ENCODE measurements around the gene KRTAP3-3. TPM values are rescaled to one million over a fixed set of nuclear protein-coding genes. Genes with fewer than 3 reads are reported as not detected.
A peak's percentile ranks its signal among the peaks of the same experiment; 100 is the strongest.

The KRTAP3-3 gene
- total and polyA plus RNA-seq, 8 donors = 0.30 TPM; not detected in 7

- no peak for TF ChIP-seq CTCF (IDR thresholded peaks at IDR 0.05)
- ATAC-seq (no peak), FAIRE-seq (no peak), DNase-seq (no peak)
- 40 to 46% methylated on average over 8 of the region's 8 CpGs for WGBS, 2 donors
- intact Hi-C loops (cut with DNase I) = no loop called here
- Histone ChIP-seq H3K27me3 (no peaks in the 10 kb centered on the region), H3K4me3 (no peak overlapping the region), H3K9me3 (no peaks in the 10 kb centered on the region), H3K27ac (no peak overlapping the region), H3K36me3 (no peaks in the 10 kb centered on the region), H3K4me1 (no peaks in the 10 kb centered on the region)
These were observed 7.0 kb downstream of the KRTAP3-3 start for GRCh38 chr17:40986920-40987319.

DNA sequence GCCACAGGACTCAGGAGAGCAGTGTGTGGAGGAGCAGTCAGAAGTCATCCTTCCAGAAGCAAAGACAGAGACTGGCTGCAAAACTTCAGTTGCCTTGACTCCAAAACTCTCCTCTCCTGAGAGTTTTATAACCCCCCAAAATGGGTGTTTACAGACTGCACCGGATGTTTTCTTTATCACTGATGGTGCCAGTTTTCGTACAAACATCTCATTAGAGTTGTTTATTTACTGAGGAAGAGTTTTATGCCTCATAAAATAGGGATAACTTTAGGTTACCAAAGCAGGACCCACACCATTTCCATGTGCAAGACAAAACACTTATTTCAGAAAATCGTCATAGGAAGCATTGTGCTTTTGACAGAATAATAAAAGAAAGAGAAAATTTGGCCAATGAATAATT, 9.7 kb downstream of the KRTAP3-3 start, which contains the start of gene KRT40:
KRT40 (minus strand) TSS at position 101 of the 400 bp plus-strand sequence; CDS start at position 48, 53 bp downstream.
- Histone ChIP-seq H3K27me3 (no peaks in the 10 kb centered on the region), H3K4me3 (no peak within 1 kb of the TSS), H3K4me1 (no peaks in the 10 kb centered on the region), H3K36me3 (no peaks in the 10 kb centered on the region), H3K27ac (no peak within 1 kb of the TSS), H3K9me3 (no peaks in the 10 kb centered on the region)
- no peak for DNase-seq
- no peak for FAIRE-seq
- 39 to 48% methylated on average over 3 of the region's 3 CpGs for WGBS, 2 donors
- TF ChIP-seq CTCF (IDR thresholded peaks at IDR 0.05) = no peak
- intact Hi-C loops (cut with DNase I) = no loop called here
- no peak for ATAC-seq

GRCh38 chr17:40981115-40981514, 12.8 kb downstream of the KRTAP3-3 start:
- FAIRE-seq = no peak

GRCh38 chr17:40980596-40980995, 13.4 kb downstream of the KRTAP3-3 start:
- Histone ChIP-seq H3K4me1 (peaks cover 0 to 9% (median 0%) of the 10 kb centered on the region in 3 donors), H3K9me3 (no peaks in the 10 kb centered on the region), H3K27me3 (peaks cover 0 to 4% (median 0%) of the 10 kb centered on the region in 4 donors), H3K27ac (no peak overlapping the region), H3K36me3 (no peaks in the 10 kb centered on the region), H3K4me3 (no peak overlapping the region)
- ATAC-seq (peak in 2 of 4 donors; percentile 12 to 44), FAIRE-seq (no peak), DNase-seq (no peak)
- no peak for TF ChIP-seq CTCF (IDR thresholded peaks at IDR 0.05)
- intact Hi-C loops (cut with DNase I) = no loop called here
- WGBS, 2 donors = 32 to 42% methylated on average over 8 of the region's 8 CpGs

More at GRCh38 chr17:40981115-40981514, 12.8 kb downstream of the KRTAP3-3 start:
- H3K27me3 ChIP-seq = peaks cover 0 to 4% (median 0%) of the 10 kb centered on the region in 4 donors
- no peak for DNase-seq
- no peak overlapping the region for H3K27ac ChIP-seq
- H3K4me1 ChIP-seq = peaks cover 0 to 9% (median 0%) of the 10 kb centered on the region in 3 donors
- intact Hi-C loops (cut with DNase I) = no loop called here
- no peaks in the 10 kb centered on the region for H3K36me3 ChIP-seq
- 49 to 54% methylated on average over 5 of the region's 5 CpGs for WGBS, 2 donors
- no peak for ATAC-seq
- H3K4me3 ChIP-seq = no peak overlapping the region
- H3K9me3 ChIP-seq = no peaks in the 10 kb centered on the region
- no peak for TF ChIP-seq CTCF (IDR thresholded peaks at IDR 0.05)

DNA sequence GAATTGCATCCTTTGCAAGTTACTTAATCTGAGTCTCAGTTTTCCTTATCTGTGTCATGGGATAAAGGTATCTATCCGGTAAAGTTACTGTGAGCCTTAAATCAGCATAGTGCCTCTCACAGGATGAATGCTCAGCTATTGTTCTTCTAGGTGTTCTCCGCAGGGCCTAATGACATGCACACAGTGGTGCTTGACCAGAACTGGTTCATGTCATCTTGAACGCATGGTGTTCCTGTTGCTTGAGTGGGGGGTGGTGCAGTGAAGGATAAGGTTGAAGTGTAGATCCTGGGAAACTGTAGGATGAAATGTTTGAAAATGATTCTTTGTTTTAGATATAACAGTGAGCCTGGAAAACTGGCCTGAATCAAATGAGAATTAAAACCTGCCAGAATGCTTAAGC, 13.8 kb downstream of the KRTAP3-3 start:
- H3K27me3 ChIP-seq = peaks cover 0 to 4% (median 0%) of the 10 kb centered on the region in 4 donors
- ATAC-seq = no peak
- no peaks in the 10 kb centered on the region for H3K9me3 ChIP-seq
- DNase-seq = no peak
- intact Hi-C loops (cut with DNase I) = no loop called here
- 82 to 87% methylated on average over 3 of the region's 3 CpGs for WGBS, 2 donors
- H3K4me1 ChIP-seq = peaks cover 0 to 9% (median 0%) of the 10 kb centered on the region in 3 donors
- FAIRE-seq = no peak
- no peak overlapping the region for H3K27ac ChIP-seq
- H3K4me3 ChIP-seq = no peak overlapping the region
- no peaks in the 10 kb centered on the region for H3K36me3 ChIP-seq
- no peak for TF ChIP-seq CTCF (IDR thresholded peaks at IDR 0.05)

Data from pancreas (tissue), 10 donors.